Endodermal cell (in vitro differentiated cells): ENCODE data around the gene INPP4A. TPM values are rescaled to one million over a fixed set of nuclear protein-coding genes. Genes with fewer than 3 reads are reported as not detected.

Experiments
- DNase-seq: peaks from one replicate; pipeline ENCODE4 v3.0.0-alpha.2; 2017
- H3K27ac ChIP-seq: 2 replicates; pipeline ENCODE4 v1.5.1; 2013; ENCODE audit warnings: mild to moderate bottlenecking, low read depth, low read length, moderate library complexity
- H3K27me3 ChIP-seq: 2 replicates; pipeline ENCODE4 v1.6.1; 2013; ENCODE audit warnings: mild to moderate bottlenecking, low read length, moderate library complexity; ENCODE audit not compliant: insufficient read depth, control insufficient read depth, poor library complexity, severe bottlenecking
- H3K36me3 ChIP-seq: 2 replicates; pipeline ENCODE4 v1.7.0; 2013; ENCODE audit warnings: mild to moderate bottlenecking, low read length, moderate library complexity; ENCODE audit not compliant: control insufficient read depth, insufficient read depth
- H3K4me1 ChIP-seq: one replicate; pipeline ENCODE4 v1.7.0; 2013; ENCODE audit warnings: low read length; ENCODE audit not compliant: control insufficient read depth, insufficient read depth
- H3K4me3 ChIP-seq: 2 replicates; pipeline ENCODE4 v1.5.1; 2013; ENCODE audit warnings: mild to moderate bottlenecking, low read length, moderate library complexity
- H3K9ac ChIP-seq: 2 replicates; pipeline ENCODE4 v1.6.1; 2013; ENCODE audit warnings: mild to moderate bottlenecking, low read length, moderate library complexity; ENCODE audit not compliant: poor library complexity, severe bottlenecking; ENCODE audit errors: extremely low read depth
- H3K9me3 ChIP-seq: 2 replicates; pipeline ENCODE4 v1.6.1; 2013; ENCODE audit warnings: mild to moderate bottlenecking, low read length, moderate library complexity; ENCODE audit not compliant: control insufficient read depth
- H3K27ac Mint-ChIP-seq: 2 replicates; pipeline ENCODE4 v1.8.0; 2020; ENCODE audit warnings: mixed read lengths
- H3K27me3 Mint-ChIP-seq: 2 replicates; pipeline ENCODE4 v1.8.0; 2021; ENCODE audit warnings: mild to moderate bottlenecking, mixed read lengths; ENCODE audit not compliant: insufficient read depth
- H3K36me3 Mint-ChIP-seq: 2 replicates; pipeline ENCODE4 v1.8.0; 2020; ENCODE audit warnings: low read depth, mixed read lengths
- H3K4me1 Mint-ChIP-seq: 2 replicates; pipeline ENCODE4 v1.8.0; 2020; ENCODE audit warnings: mixed read lengths
- H3K4me3 Mint-ChIP-seq: 2 replicates; pipeline ENCODE4 v1.8.0; 2020; ENCODE audit warnings: mild to moderate bottlenecking, moderate library complexity, mixed read lengths
- H3K9me3 Mint-ChIP-seq: 2 replicates; pipeline ENCODE4 v1.8.0; 2020; ENCODE audit warnings: mild to moderate bottlenecking, mixed read lengths
- WGBS, 2 experiments: methylation state at CpG; one replicate each; pipeline versions ENCODE4 v1.1.5 to v1.1.7; 2013; ENCODE audit warnings: missing lambda C conversion rate in 2 of 2, mixed read lengths in 1 of 2; ENCODE audit not compliant: insufficient coverage in 1 of 2, insufficient read length in 1 of 2; 5-methylcytosine and 5-hydroxymethylcytosine counted together
- total RNA-seq, 2 donors: library from RNA; stranded (reverse); fragmentation: NEBNext Ultra II Directional in 1 of 2; extraction: Animal tissue kit (Norgen Biotek cat#: 25700) in 1 of 2; gene quantifications; 2 replicates in 1 of 2; 3 replicates in 1 of 2; pipeline ENCODE4 v1.2.1, GENCODE V29; 2021
- TF ChIP-seq, protein P1 (sequence below): fragments of 200-600 bp; sonication (generic); conservative IDR thresholded peaks from 2 replicates; pipeline ENCODE4 v1.5.0; 2021; ENCODE audit warnings: antibody characterized with exemption, mild to moderate bottlenecking

Gene INPP4A
- total RNA-seq, 2 donors from 2014 or later, result 84.9 to 94.2 TPM

DNA sequence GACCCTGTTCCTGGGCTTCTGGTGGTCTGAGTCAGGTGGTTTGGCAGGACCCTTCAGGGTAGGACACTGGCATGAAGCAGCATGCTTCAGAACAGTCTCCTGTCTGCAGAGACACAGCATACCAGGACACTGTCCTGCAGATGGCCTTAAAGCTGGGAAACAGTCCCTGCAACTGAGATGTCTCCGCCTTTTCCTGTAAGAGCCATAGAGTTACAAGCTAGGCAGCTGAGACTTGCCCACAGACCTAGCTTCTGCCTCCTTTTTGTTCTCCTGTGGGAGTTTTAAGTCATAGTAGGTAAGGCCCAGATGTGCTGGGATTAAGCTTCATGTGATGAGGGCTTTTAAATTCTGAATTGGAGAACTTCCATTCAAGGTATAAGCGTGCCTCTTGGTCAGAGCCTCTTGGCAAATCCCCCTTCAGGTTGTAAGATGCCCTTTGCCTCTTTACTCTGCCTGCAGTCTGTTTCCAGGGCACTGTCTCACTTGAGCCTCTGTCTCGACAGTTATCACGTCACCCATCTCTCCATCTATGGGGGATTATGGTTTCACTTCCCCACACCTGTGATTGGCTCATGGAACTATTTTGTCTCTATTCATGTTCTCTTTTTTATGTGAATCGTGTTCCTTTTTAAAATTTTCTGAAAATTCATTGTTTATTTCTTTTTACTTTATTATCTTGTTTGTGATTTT, 111.8 kb downstream of the INPP4A start:
- Histone ChIP-seq H3K9me3 (no peaks in the 10 kb centered on the region), H3K36me3 (peaks cover 99% of the 10 kb centered on the region)

DNA sequence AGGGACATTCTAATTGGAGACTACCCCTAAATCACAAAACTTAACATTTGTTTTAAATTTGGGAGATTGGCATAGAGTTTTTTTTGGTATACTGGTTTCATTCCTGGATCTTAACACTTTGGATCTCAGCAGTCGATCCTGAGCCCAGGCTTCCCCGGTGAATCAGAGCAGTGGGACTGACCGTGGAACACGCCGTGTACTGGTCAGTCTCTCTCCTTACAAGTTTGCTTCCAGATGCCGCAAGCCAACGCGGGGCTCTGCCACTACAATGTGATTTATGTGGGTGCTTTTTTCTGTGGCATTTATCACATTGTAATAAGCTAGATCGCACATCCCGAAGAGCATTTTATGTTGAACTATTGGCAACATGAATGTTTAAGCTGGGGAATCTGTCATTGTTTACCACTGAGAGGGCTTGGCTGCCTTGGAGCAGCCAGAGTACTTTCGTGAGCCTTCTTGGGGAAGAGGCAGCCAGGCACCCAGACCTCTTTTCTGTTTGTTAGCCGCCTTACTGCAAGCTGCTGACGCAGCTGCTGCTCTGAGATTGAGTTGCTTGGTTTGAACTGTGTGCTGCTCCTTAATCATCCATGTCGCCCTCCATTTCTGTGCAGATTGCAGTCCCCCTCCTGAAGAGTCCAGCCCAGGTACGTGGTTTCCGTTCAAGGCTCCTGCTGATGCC, 114.3 kb downstream of the INPP4A start:
- no peaks in the 10 kb centered on the region for H3K27me3 Mint-ChIP-seq
- no peaks in the 10 kb centered on the region for H3K9me3 Mint-ChIP-seq
- Histone ChIP-seq H3K4me1 (no peaks in the 10 kb centered on the region), H3K4me3 (no peak overlapping the region), H3K36me3 (peaks cover 100% of the 10 kb centered on the region), H3K9ac (no peak overlapping the region), H3K9me3 (no peaks in the 10 kb centered on the region), H3K27me3 (no peaks in the 10 kb centered on the region), H3K27ac (no peak overlapping the region)
- 94 to 96% methylated on average over 16 of the region's 16 CpGs for WGBS, 2 experiments
- H3K4me3 Mint-ChIP-seq, result no peak overlapping the region
- peaks cover 73% of the 10 kb centered on the region for H3K36me3 Mint-ChIP-seq
- H3K4me1 Mint-ChIP-seq, result no peaks in the 10 kb centered on the region
- TF ChIP-seq, protein P1, sequence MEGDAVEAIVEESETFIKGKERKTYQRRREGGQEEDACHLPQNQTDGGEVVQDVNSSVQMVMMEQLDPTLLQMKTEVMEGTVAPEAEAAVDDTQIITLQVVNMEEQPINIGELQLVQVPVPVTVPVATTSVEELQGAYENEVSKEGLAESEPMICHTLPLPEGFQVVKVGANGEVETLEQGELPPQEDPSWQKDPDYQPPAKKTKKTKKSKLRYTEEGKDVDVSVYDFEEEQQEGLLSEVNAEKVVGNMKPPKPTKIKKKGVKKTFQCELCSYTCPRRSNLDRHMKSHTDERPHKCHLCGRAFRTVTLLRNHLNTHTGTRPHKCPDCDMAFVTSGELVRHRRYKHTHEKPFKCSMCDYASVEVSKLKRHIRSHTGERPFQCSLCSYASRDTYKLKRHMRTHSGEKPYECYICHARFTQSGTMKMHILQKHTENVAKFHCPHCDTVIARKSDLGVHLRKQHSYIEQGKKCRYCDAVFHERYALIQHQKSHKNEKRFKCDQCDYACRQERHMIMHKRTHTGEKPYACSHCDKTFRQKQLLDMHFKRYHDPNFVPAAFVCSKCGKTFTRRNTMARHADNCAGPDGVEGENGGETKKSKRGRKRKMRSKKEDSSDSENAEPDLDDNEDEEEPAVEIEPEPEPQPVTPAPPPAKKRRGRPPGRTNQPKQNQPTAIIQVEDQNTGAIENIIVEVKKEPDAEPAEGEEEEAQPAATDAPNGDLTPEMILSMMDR, result no peak
- no peak for DNase-seq
- peak overlapping the region; percentile 52 for H3K27ac Mint-ChIP-seq

More for the DNA sequence above, 111.8 kb downstream of the INPP4A start:
- H3K4me3 Mint-ChIP-seq, result no peak overlapping the region
- no peak overlapping the region for H3K27ac ChIP-seq
- WGBS, 2 experiments, result 96 to 100% methylated on average over 4 of the region's 5 CpGs
- H3K4me1 ChIP-seq, result no peaks in the 10 kb centered on the region
- no peaks in the 10 kb centered on the region for H3K27me3 ChIP-seq
- no peak for DNase-seq
- H3K4me3 ChIP-seq, result no peak overlapping the region
- no peaks in the 10 kb centered on the region for H3K4me1 Mint-ChIP-seq
- H3K36me3 Mint-ChIP-seq, result peaks cover 85% of the 10 kb centered on the region
- no peaks in the 10 kb centered on the region for H3K9me3 Mint-ChIP-seq
- no peak overlapping the region for H3K27ac Mint-ChIP-seq
- H3K9ac ChIP-seq, result no peak overlapping the region
- H3K27me3 Mint-ChIP-seq, result no peaks in the 10 kb centered on the region
- TF ChIP-seq, protein P1, result no peak

DNA sequence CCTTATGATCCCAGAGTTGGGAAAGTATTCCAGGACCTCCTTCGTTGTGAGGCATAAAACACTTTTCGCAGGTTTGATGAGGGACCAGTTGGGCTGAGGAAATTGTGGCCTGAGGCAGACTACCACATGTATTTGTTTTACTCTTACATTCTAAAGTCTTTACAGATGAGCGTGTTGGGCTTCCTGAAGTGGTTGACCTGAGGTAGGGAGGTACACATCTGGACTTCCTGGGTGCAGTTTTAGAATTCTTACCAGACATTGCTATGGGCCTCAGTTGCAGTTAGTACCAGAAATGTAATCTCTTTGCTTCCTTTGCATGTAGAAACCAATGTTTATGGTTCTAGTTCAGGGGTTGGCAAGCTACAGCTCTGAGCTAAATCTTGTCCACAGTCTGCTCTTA, 114.9 kb downstream of the INPP4A start:
- no peaks in the 10 kb centered on the region for H3K9me3 Mint-ChIP-seq
- H3K9ac ChIP-seq, result no peak overlapping the region
- peaks cover 73% of the 10 kb centered on the region for H3K36me3 Mint-ChIP-seq
- H3K4me3 ChIP-seq, result no peak overlapping the region
- H3K27ac Mint-ChIP-seq, result peak overlapping the region; percentile 52
- DNase-seq, result no peak
- WGBS, 2 experiments, result 95 to 100% methylated on average over 2 to 3 of the region's 3 CpGs
- no peaks in the 10 kb centered on the region for H3K4me1 Mint-ChIP-seq
- H3K4me1 ChIP-seq, result no peaks in the 10 kb centered on the region
- no peaks in the 10 kb centered on the region for H3K27me3 Mint-ChIP-seq
- H3K9me3 ChIP-seq, result no peaks in the 10 kb centered on the region
- no peaks in the 10 kb centered on the region for H3K27me3 ChIP-seq
- TF ChIP-seq, protein P1, result no peak
- no peak overlapping the region for H3K27ac ChIP-seq
- H3K4me3 Mint-ChIP-seq, result no peak overlapping the region
- peaks cover 100% of the 10 kb centered on the region for H3K36me3 ChIP-seq
